ENCODE results near the gene IRF2. TPM values are rescaled to one million over a fixed set of nuclear protein-coding genes. Genes with fewer than 3 reads are reported as not detected.

The IRF2 gene
- polyA plus RNA-seq, 4 donors, result 23.3 to 38.6 (median 32.7) TPM

DNA sequence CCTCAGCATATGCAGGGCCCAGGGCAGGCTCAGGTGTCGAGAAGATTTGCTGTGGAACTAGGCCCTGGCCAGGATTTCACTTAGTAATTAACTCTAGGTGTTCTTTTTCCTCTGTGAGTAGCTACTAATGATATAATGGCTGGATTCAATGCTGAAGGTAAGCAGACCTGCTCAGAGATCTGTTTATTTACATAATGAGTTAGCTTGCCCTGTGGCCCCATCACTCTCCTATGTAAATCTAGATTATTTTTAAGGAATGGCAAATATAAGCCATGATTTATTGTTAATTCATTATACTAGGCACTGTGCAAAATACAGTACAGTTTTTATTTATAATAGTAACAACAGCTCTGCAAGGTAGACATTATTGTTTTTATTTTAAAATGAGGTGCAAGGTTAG is 117.2 kb downstream of the IRF2 start:
- Histone ChIP-seq H3K9me3 (ENCODE audit: control insufficient read depth in 2 of 2, insufficient read depth in 1 of 2, low read depth in 1 of 2, low read length in 1 of 2) (peaks cover 0 to 12% of the 10 kb centered on the region in 2 donors), H3K36me3 (ENCODE audit: control insufficient read depth in 3 of 3, insufficient read depth in 2 of 3, low read depth in 1 of 3, low read length in 3 of 3) (no peaks in the 10 kb centered on the region), H3K27ac (ENCODE audit: low read depth in 1 of 3, low read length in 2 of 3) (no peak overlapping the region), H3K4me1 (ENCODE audit: control insufficient read depth in 3 of 3, insufficient read depth in 2 of 3, low read depth in 1 of 3, low read length in 2 of 3) (peaks cover 0 to 9% (median 7%) of the 10 kb centered on the region in 3 donors), H3K27me3 (ENCODE audit: control insufficient read depth in 3 of 3, insufficient read depth in 3 of 3, low read length in 3 of 3) (no peaks in the 10 kb centered on the region), H3K4me3 (ENCODE audit: low read depth in 1 of 3, low read length in 3 of 3) (no peak overlapping the region)
- FAIRE-seq (no peak), DNase-seq (no peak)
- 92 to 100% (median 93%) methylated on average over 1 of the region's 1 CpG for WGBS, 3 donors

DNA sequence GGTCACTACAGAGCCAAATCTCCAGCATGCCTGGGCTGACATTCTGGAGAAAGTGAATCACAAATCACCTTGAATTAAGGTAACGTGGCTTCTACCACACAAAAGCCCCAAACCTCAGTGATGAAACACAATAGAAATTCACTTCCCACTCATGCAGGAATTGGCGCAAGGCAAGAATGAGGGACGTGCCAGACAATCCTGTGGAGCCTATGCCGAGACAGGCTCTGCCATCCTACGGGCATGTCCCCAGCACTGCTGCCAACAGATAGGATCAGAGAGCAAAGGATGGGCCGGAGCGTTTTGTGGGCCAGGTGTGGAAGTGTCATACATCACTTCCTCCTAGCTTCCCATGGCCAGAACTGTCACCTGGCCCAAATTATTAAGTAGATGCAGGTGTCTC is 118.0 kb downstream of the IRF2 start:
- no peaks in the 10 kb centered on the region for H3K27me3 ChIP-seq (ENCODE audit: control insufficient read depth in 3 of 3, insufficient read depth in 3 of 3, low read length in 3 of 3)
- H3K4me3 ChIP-seq (ENCODE audit: low read depth in 1 of 3, low read length in 3 of 3), result no peak overlapping the region
- H3K36me3 ChIP-seq (ENCODE audit: control insufficient read depth in 3 of 3, insufficient read depth in 2 of 3, low read depth in 1 of 3, low read length in 3 of 3), result no peaks in the 10 kb centered on the region
- no peak for DNase-seq
- 88 to 95% (median 94%) methylated on average over 7 of the region's 7 CpGs for WGBS, 3 donors
- FAIRE-seq, result no peak
- H3K4me1 ChIP-seq (ENCODE audit: control insufficient read depth in 3 of 3, insufficient read depth in 2 of 3, low read depth in 1 of 3, low read length in 2 of 3), result peaks cover 0 to 9% (median 7%) of the 10 kb centered on the region in 3 donors
- H3K9me3 ChIP-seq (ENCODE audit: control insufficient read depth in 2 of 2, insufficient read depth in 1 of 2, low read depth in 1 of 2, low read length in 1 of 2), result peaks cover 0 to 12% of the 10 kb centered on the region in 2 donors
- H3K27ac ChIP-seq (ENCODE audit: low read depth in 1 of 3, low read length in 2 of 3), result no peak overlapping the region

DNA sequence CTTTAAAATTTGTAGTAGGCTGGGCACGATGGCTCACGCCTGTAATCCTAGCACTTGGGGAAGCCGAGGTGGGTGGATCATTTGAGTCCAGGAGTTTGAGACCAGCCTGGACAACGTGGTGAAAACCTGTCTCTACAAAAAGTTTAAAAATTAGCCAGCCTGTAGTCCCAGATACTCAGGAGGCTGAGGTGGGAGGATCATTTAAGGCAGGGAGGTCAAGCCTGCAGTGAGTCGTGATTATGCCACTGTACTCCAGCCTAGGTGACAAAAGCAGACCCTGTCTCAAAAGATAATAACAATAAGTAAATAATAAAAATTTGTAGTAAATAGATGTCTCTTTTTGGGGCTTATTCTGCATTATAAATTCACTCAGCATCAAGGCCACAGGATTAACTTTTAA is 118.5 kb downstream of the IRF2 start:
- H3K4me3 ChIP-seq (ENCODE audit: low read depth in 1 of 3, low read length in 3 of 3), result no peak overlapping the region
- peak overlapping the region in 1 of 3 donors; percentile 8 for H3K27ac ChIP-seq (ENCODE audit: low read depth in 1 of 3, low read length in 2 of 3)
- peaks cover 0 to 9% (median 7%) of the 10 kb centered on the region in 3 donors for H3K4me1 ChIP-seq (ENCODE audit: control insufficient read depth in 3 of 3, insufficient read depth in 2 of 3, low read depth in 1 of 3, low read length in 2 of 3)
- H3K27me3 ChIP-seq (ENCODE audit: control insufficient read depth in 3 of 3, insufficient read depth in 3 of 3, low read length in 3 of 3), result no peaks in the 10 kb centered on the region
- no peaks in the 10 kb centered on the region for H3K36me3 ChIP-seq (ENCODE audit: control insufficient read depth in 3 of 3, insufficient read depth in 2 of 3, low read depth in 1 of 3, low read length in 3 of 3)
- DNase-seq, result no peak
- no peak for FAIRE-seq
- 70 to 79% (median 74%) methylated on average over 5 of the region's 5 CpGs for WGBS, 3 donors
- H3K9me3 ChIP-seq (ENCODE audit: control insufficient read depth in 2 of 2, insufficient read depth in 1 of 2, low read depth in 1 of 2, low read length in 1 of 2), result peaks cover 0 to 12% of the 10 kb centered on the region in 2 donors

DNA sequence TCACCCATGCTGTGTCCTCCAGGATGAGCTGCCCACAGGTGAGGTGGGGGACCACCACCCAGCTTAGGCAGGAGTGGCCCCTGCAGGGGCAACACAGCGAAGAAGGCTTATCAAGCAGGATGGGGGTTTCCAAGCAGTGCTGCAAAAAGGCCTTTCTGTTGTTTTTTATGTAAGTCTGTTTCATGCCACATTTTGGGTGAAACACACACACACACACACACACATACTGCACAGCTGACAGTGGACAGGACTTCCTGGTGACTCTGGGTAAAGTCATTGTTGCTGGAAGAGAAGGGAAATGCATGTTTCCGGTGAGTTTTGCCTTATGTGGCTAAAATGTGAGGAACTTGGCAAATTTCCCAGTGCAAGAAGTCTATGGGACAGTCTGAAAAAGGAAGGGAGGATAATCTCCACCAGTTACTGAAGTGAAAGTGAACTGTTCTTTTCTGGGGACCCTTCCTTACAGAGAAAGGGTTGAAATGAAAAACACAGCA is 119.2 kb downstream of the IRF2 start:
- no peaks in the 10 kb centered on the region for H3K36me3 ChIP-seq (ENCODE audit: control insufficient read depth in 3 of 3, insufficient read depth in 2 of 3, low read depth in 1 of 3, low read length in 3 of 3)
- WGBS, 3 donors, result 37 to 45% (median 39%) methylated on average over 2 of the region's 2 CpGs
- H3K4me3 ChIP-seq (ENCODE audit: low read depth in 1 of 3, low read length in 3 of 3), result no peak overlapping the region
- peaks cover 0 to 12% of the 10 kb centered on the region in 2 donors for H3K9me3 ChIP-seq (ENCODE audit: control insufficient read depth in 2 of 2, insufficient read depth in 1 of 2, low read depth in 1 of 2, low read length in 1 of 2)
- no peak for FAIRE-seq
- peaks cover 2 to 16% (median 7%) of the 10 kb centered on the region in 3 donors for H3K4me1 ChIP-seq (ENCODE audit: control insufficient read depth in 3 of 3, insufficient read depth in 2 of 3, low read depth in 1 of 3, low read length in 2 of 3)
- H3K27ac ChIP-seq (ENCODE audit: low read depth in 1 of 3, low read length in 2 of 3), result peak overlapping the region in 2 of 3 donors; percentile 46 to 83
- peak in 1 of 2 donors; percentile 57 for DNase-seq
- H3K27me3 ChIP-seq (ENCODE audit: control insufficient read depth in 3 of 3, insufficient read depth in 3 of 3, low read length in 3 of 3), result no peaks in the 10 kb centered on the region

DNA sequence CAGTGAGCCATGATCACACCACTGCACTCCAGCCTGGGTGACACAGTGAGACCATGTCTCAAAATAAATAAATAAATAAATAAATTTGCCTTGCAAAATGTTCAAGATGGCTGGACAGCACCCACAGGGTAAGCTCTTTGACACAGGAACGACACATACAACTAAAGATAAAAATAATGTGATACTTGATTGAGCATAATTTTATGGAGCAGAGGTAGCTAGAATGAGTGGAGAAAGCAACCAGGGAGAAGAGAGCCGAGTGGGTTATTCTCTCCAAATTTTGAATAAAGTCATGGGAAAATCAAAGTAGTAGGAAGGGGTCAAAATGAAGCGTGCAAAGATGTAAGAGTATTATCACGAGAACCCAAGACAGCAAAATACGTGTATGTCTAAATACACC is 121.5 kb downstream of the IRF2 start:
- Histone ChIP-seq H3K4me3 (ENCODE audit: low read depth in 1 of 3, low read length in 3 of 3) (no peak overlapping the region), H3K27ac (ENCODE audit: low read depth in 1 of 3, low read length in 2 of 3) (peak overlapping the region in 1 of 3 donors; percentile 83), H3K36me3 (ENCODE audit: control insufficient read depth in 3 of 3, insufficient read depth in 2 of 3, low read depth in 1 of 3, low read length in 3 of 3) (no peaks in the 10 kb centered on the region), H3K9me3 (ENCODE audit: control insufficient read depth in 2 of 2, insufficient read depth in 1 of 2, low read depth in 1 of 2, low read length in 1 of 2) (peaks cover 0 to 10% of the 10 kb centered on the region in 2 donors), H3K27me3 (ENCODE audit: control insufficient read depth in 3 of 3, insufficient read depth in 3 of 3, low read length in 3 of 3) (no peaks in the 10 kb centered on the region), H3K4me1 (ENCODE audit: control insufficient read depth in 3 of 3, insufficient read depth in 2 of 3, low read depth in 1 of 3, low read length in 2 of 3) (peaks cover 7 to 34% (median 13%) of the 10 kb centered on the region in 3 donors)
- DNase-seq (no peak), FAIRE-seq (no peak)
- WGBS, 3 donors, result 92 to 95% (median 94%) methylated on average over 5 of the region's 5 CpGs

DNA sequence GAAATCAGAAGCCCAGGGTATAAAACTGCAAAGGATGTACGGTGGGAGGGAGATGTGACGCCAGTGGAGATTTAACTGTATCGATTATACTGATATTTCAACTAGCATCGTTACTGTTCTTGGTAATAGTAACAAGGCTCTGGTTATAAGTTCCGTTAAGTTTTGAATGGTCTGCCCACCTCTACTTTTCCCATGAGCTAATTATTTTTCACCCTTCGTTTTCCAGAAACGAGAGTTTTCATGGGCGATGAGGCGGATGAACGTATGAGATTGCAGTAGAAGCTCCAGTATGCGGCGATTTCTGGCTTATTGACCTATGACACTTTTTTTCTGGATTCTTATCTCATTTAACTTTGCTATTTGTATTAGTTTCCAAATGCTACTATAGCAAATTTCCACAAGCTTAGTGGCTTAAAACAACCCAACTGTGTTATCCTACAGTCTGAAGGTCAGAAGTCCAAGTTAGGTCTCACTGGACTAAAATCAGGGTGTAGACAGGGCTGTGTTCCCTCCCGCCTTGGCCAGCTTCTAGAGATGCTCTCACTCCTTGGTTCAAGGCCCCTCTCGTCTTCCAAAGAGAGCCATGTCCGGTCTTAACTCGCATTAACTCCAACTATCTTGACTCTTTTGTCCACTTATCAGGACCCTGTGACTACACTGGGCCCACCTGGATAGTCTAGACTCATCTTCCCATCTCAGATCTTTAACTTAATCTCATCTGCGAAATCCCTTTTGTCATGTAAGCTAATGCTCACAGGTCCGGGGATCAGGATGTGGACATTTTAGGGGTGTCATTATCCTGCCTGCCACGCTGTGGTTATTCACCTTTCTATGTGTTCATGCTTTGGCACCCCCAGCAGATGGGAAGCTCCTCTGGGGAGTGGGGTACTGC is 122.5 kb downstream of the IRF2 start:
- DNase-seq (no peak), FAIRE-seq (no peak)
- H3K9me3 ChIP-seq (ENCODE audit: control insufficient read depth in 2 of 2, insufficient read depth in 1 of 2, low read depth in 1 of 2, low read length in 1 of 2), result peaks cover 0 to 4% of the 10 kb centered on the region in 2 donors
- H3K36me3 ChIP-seq (ENCODE audit: control insufficient read depth in 3 of 3, insufficient read depth in 2 of 3, low read depth in 1 of 3, low read length in 3 of 3), result no peaks in the 10 kb centered on the region
- 90 to 93% (median 91%) methylated on average over 19 of the region's 19 CpGs for WGBS, 3 donors
- peaks cover 9 to 44% (median 21%) of the 10 kb centered on the region in 3 donors for H3K4me1 ChIP-seq (ENCODE audit: control insufficient read depth in 3 of 3, insufficient read depth in 2 of 3, low read depth in 1 of 3, low read length in 2 of 3)
- H3K27ac ChIP-seq (ENCODE audit: low read depth in 1 of 3, low read length in 2 of 3), result peak overlapping the region in 1 of 3 donors; percentile 11
- H3K27me3 ChIP-seq (ENCODE audit: control insufficient read depth in 3 of 3, insufficient read depth in 3 of 3, low read length in 3 of 3), result no peaks in the 10 kb centered on the region
- H3K4me3 ChIP-seq (ENCODE audit: low read depth in 1 of 3, low read length in 3 of 3), result no peak overlapping the region

DNA sequence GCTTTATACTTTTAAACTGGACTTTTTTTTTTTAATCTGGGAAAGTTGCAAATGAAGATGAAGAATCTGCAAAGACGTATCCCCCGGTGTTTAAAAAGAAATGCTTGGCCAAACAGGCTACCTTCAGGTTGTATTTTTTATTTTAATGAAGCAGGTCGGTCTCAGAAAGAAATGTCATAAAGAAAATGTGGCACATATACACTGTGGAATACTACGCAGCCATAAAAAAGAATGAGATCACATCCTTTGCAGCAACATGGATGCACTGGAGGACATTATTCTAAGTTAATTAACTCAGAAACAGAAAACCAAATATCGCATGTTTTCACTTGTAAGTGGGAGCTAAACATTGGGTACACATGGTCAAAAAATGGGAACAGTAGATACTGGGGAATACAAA is 123.4 kb downstream of the IRF2 start:
- H3K9me3 ChIP-seq (ENCODE audit: control insufficient read depth in 2 of 2, insufficient read depth in 1 of 2, low read depth in 1 of 2, low read length in 1 of 2), result peaks cover 0 to 4% of the 10 kb centered on the region in 2 donors
- FAIRE-seq (no peak), DNase-seq (no peak)
- 97 to 99% (median 98%) methylated on average over 5 of the region's 5 CpGs for WGBS, 3 donors
- H3K4me3 ChIP-seq (ENCODE audit: low read depth in 1 of 3, low read length in 3 of 3), result no peak overlapping the region
- peaks cover 9 to 52% (median 21%) of the 10 kb centered on the region in 3 donors for H3K4me1 ChIP-seq (ENCODE audit: control insufficient read depth in 3 of 3, insufficient read depth in 2 of 3, low read depth in 1 of 3, low read length in 2 of 3)
- H3K27ac ChIP-seq (ENCODE audit: low read depth in 1 of 3, low read length in 2 of 3), result no peak overlapping the region
- no peaks in the 10 kb centered on the region for H3K27me3 ChIP-seq (ENCODE audit: control insufficient read depth in 3 of 3, insufficient read depth in 3 of 3, low read length in 3 of 3)
- no peaks in the 10 kb centered on the region for H3K36me3 ChIP-seq (ENCODE audit: control insufficient read depth in 3 of 3, insufficient read depth in 2 of 3, low read depth in 1 of 3, low read length in 3 of 3)

DNA sequence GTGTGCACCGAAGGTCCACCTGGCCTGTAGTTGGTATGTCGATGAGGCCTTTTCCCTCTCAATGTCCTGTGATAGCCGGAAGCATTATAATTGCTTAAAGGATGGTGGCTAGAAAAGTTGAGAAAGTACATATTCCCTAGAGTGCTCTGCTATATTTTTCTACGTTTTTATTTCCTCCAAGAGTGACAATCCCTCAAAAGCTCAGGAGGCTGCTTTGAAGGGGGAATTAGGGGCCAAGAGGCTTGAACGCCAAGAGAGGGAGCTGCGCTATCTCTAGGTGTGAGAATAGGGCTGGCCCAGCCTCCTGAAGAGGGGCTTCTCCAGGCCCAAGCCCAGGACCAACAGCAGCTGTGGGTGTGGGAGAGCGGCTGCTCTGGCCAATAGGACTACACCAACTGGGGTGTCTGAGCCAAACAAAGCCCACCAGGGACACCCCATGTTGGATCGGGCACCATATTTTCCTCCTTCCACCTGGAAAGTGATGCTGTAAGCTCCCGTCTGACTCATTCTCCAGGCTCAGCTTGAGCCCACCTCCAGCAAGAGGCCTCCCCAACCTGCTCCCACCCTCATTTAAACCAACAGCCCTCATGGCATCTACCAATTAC is 124.0 kb downstream of the IRF2 start:
- 86 to 88% (median 86%) methylated on average over 9 of the region's 9 CpGs for WGBS, 3 donors
- DNase-seq (no peak), FAIRE-seq (no peak)
- Histone ChIP-seq H3K4me3 (ENCODE audit: low read depth in 1 of 3, low read length in 3 of 3) (no peak overlapping the region), H3K36me3 (ENCODE audit: control insufficient read depth in 3 of 3, insufficient read depth in 2 of 3, low read depth in 1 of 3, low read length in 3 of 3) (no peaks in the 10 kb centered on the region), H3K27ac (ENCODE audit: low read depth in 1 of 3, low read length in 2 of 3) (peak overlapping the region; percentile 91 to 100 (median 98)), H3K9me3 (ENCODE audit: control insufficient read depth in 2 of 2, insufficient read depth in 1 of 2, low read depth in 1 of 2, low read length in 1 of 2) (peaks cover 0 to 4% of the 10 kb centered on the region in 2 donors), H3K4me1 (ENCODE audit: control insufficient read depth in 3 of 3, insufficient read depth in 2 of 3, low read depth in 1 of 3, low read length in 2 of 3) (peaks cover 11 to 53% (median 21%) of the 10 kb centered on the region in 3 donors), H3K27me3 (ENCODE audit: control insufficient read depth in 3 of 3, insufficient read depth in 3 of 3, low read length in 3 of 3) (no peaks in the 10 kb centered on the region)

Measured in small intestine (tissue), 7 donors.